ENCODE data around the gene POU1F1.
"Not testable (repeated sequence)": the region's sequence is repeated elsewhere in the genome, so short reads cannot be mapped to it uniquely, and the experiment has no call there.

POU1F1 gene

GRCh38 chr3:87276484-87276883, at the start of gene POU1F1:
Gene POU1F1 (minus strand): TSS chr3:87276584. CDS start chr3:87276462, 122 bp downstream.
- no peak within 1 kb of the TSS for H3K9ac ChIP-seq (ENCODE audit: low read length)
- H3K9me3 ChIP-seq (ENCODE audit: control insufficient read depth, low read length): no peaks in the 10 kb centered on the region
- H3K4me3 ChIP-seq (ENCODE audit: low read length): no peak within 1 kb of the TSS
- no peaks in the 10 kb centered on the region for H3K4me1 ChIP-seq (ENCODE audit: control insufficient read depth, insufficient read depth, low read length)
- no peaks in the 10 kb centered on the region for H3K36me3 ChIP-seq (ENCODE audit: control insufficient read depth, insufficient read depth, low read length)
- H3K27me3 ChIP-seq (ENCODE audit: control insufficient read depth, insufficient read depth, low read length): no peaks in the 10 kb centered on the region

GRCh38 chr3:87324609-87325008, 48.2 kb upstream of the POU1F1 start:
- H3K9me3 ChIP-seq (ENCODE audit: control insufficient read depth, low read length): no peaks in the 10 kb centered on the region
- H3K4me3 ChIP-seq (ENCODE audit: low read length): no peak overlapping the region
- H3K9ac ChIP-seq (ENCODE audit: low read length): no peak overlapping the region
- no peaks in the 10 kb centered on the region for H3K27me3 ChIP-seq (ENCODE audit: control insufficient read depth, insufficient read depth, low read length)
- no peaks in the 10 kb centered on the region for H3K4me1 ChIP-seq (ENCODE audit: control insufficient read depth, insufficient read depth, low read length)
- H3K36me3 ChIP-seq (ENCODE audit: control insufficient read depth, insufficient read depth, low read length): no peaks in the 10 kb centered on the region

- no peak overlapping the region for H3K4me3 ChIP-seq (ENCODE audit: low read length)
- H3K9ac ChIP-seq (ENCODE audit: low read length): no peak overlapping the region
- no peaks in the 10 kb centered on the region for H3K9me3 ChIP-seq (ENCODE audit: control insufficient read depth, low read length)
- no peaks in the 10 kb centered on the region for H3K36me3 ChIP-seq (ENCODE audit: control insufficient read depth, insufficient read depth, low read length)
- H3K4me1 ChIP-seq (ENCODE audit: control insufficient read depth, insufficient read depth, low read length): no peaks in the 10 kb centered on the region
- no peaks in the 10 kb centered on the region for H3K27me3 ChIP-seq (ENCODE audit: control insufficient read depth, insufficient read depth, low read length)
These were observed 44.6 kb upstream of the POU1F1 start for GRCh38 chr3:87320756-87321626.

GRCh38 chr3:87318617-87319021, 42.2 kb upstream of the POU1F1 start:
- Histone ChIP-seq H3K9ac (ENCODE audit: low read length) (no peak overlapping the region), H3K4me1 (ENCODE audit: control insufficient read depth, insufficient read depth, low read length) (no peaks in the 10 kb centered on the region), H3K9me3 (ENCODE audit: control insufficient read depth, low read length) (no peaks in the 10 kb centered on the region), H3K4me3 (ENCODE audit: low read length) (no peak overlapping the region), H3K36me3 (ENCODE audit: control insufficient read depth, insufficient read depth, low read length) (no peaks in the 10 kb centered on the region), H3K27me3 (ENCODE audit: control insufficient read depth, insufficient read depth, low read length) (no peaks in the 10 kb centered on the region)

GRCh38 chr3:87317779-87318178, 41.4 kb upstream of the POU1F1 start:
- H3K27me3 ChIP-seq (ENCODE audit: control insufficient read depth, insufficient read depth, low read length): no peaks in the 10 kb centered on the region
- H3K9me3 ChIP-seq (ENCODE audit: control insufficient read depth, low read length): no peaks in the 10 kb centered on the region
- H3K4me3 ChIP-seq (ENCODE audit: low read length): no peak overlapping the region
- H3K4me1 ChIP-seq (ENCODE audit: control insufficient read depth, insufficient read depth, low read length): no peaks in the 10 kb centered on the region
- H3K9ac ChIP-seq (ENCODE audit: low read length): no peak overlapping the region
- H3K36me3 ChIP-seq (ENCODE audit: control insufficient read depth, insufficient read depth, low read length): no peaks in the 10 kb centered on the region

- H3K4me3 ChIP-seq (ENCODE audit: low read length): no peak overlapping the region
- H3K27me3 ChIP-seq (ENCODE audit: control insufficient read depth, insufficient read depth, low read length): no peaks in the 10 kb centered on the region
- no peak overlapping the region for H3K9ac ChIP-seq (ENCODE audit: low read length)
- no peaks in the 10 kb centered on the region for H3K36me3 ChIP-seq (ENCODE audit: control insufficient read depth, insufficient read depth, low read length)
- H3K4me1 ChIP-seq (ENCODE audit: control insufficient read depth, insufficient read depth, low read length): no peaks in the 10 kb centered on the region
- no peaks in the 10 kb centered on the region for H3K9me3 ChIP-seq (ENCODE audit: control insufficient read depth, low read length)
These were observed 37.3 kb upstream of the POU1F1 start for GRCh38 chr3:87313641-87314040.

- Histone ChIP-seq H3K9ac (ENCODE audit: low read length) (no peak overlapping the region), H3K4me3 (ENCODE audit: low read length) (no peak overlapping the region), H3K36me3 (ENCODE audit: control insufficient read depth, insufficient read depth, low read length) (no peaks in the 10 kb centered on the region), H3K27me3 (ENCODE audit: control insufficient read depth, insufficient read depth, low read length) (no peaks in the 10 kb centered on the region), H3K9me3 (ENCODE audit: control insufficient read depth, low read length) (no peaks in the 10 kb centered on the region), H3K4me1 (ENCODE audit: control insufficient read depth, insufficient read depth, low read length) (no peaks in the 10 kb centered on the region)
These were observed 34.9 kb upstream of the POU1F1 start for GRCh38 chr3:87311309-87311708.

GRCh38 chr3:87309601-87310000, 33.2 kb upstream of the POU1F1 start:
- no peaks in the 10 kb centered on the region for H3K27me3 ChIP-seq (ENCODE audit: control insufficient read depth, insufficient read depth, low read length)
- H3K4me3 ChIP-seq (ENCODE audit: low read length): no peak overlapping the region
- H3K4me1 ChIP-seq (ENCODE audit: control insufficient read depth, insufficient read depth, low read length): no peaks in the 10 kb centered on the region
- H3K9me3 ChIP-seq (ENCODE audit: control insufficient read depth, low read length): no peaks in the 10 kb centered on the region
- no peaks in the 10 kb centered on the region for H3K36me3 ChIP-seq (ENCODE audit: control insufficient read depth, insufficient read depth, low read length)
- H3K9ac ChIP-seq (ENCODE audit: low read length): no peak overlapping the region

- H3K9me3 ChIP-seq (ENCODE audit: control insufficient read depth, low read length): no peaks in the 10 kb centered on the region
- H3K27me3 ChIP-seq (ENCODE audit: control insufficient read depth, insufficient read depth, low read length): no peaks in the 10 kb centered on the region
- no peak overlapping the region for H3K4me3 ChIP-seq (ENCODE audit: low read length)
- no peak overlapping the region for H3K9ac ChIP-seq (ENCODE audit: low read length)
- H3K4me1 ChIP-seq (ENCODE audit: control insufficient read depth, insufficient read depth, low read length): no peaks in the 10 kb centered on the region
- H3K36me3 ChIP-seq (ENCODE audit: control insufficient read depth, insufficient read depth, low read length): no peaks in the 10 kb centered on the region
These were observed 31.4 kb upstream of the POU1F1 start for GRCh38 chr3:87307805-87308204.

GRCh38 chr3:87305517-87305916, 29.1 kb upstream of the POU1F1 start:
- H3K4me1 ChIP-seq (ENCODE audit: control insufficient read depth, insufficient read depth, low read length): no peaks in the 10 kb centered on the region
- H3K9me3 ChIP-seq (ENCODE audit: control insufficient read depth, low read length): no peaks in the 10 kb centered on the region
- H3K27me3 ChIP-seq (ENCODE audit: control insufficient read depth, insufficient read depth, low read length): no peaks in the 10 kb centered on the region
- no peak overlapping the region for H3K9ac ChIP-seq (ENCODE audit: low read length)
- H3K36me3 ChIP-seq (ENCODE audit: control insufficient read depth, insufficient read depth, low read length): no peaks in the 10 kb centered on the region
- no peak overlapping the region for H3K4me3 ChIP-seq (ENCODE audit: low read length)

- not testable (repeated sequence) for H3K9ac ChIP-seq (ENCODE audit: low read length); H3K27me3 ChIP-seq (ENCODE audit: control insufficient read depth, insufficient read depth, low read length); H3K4me1 ChIP-seq (ENCODE audit: control insufficient read depth, insufficient read depth, low read length)
These were observed 28.6 kb upstream of the POU1F1 start for GRCh38 chr3:87305031-87305430.

GRCh38 chr3:87298111-87298718, 21.8 kb upstream of the POU1F1 start:
- H3K9ac ChIP-seq (ENCODE audit: low read length): no peak overlapping the region
- H3K4me3 ChIP-seq (ENCODE audit: low read length): no peak overlapping the region
- H3K4me1 ChIP-seq (ENCODE audit: control insufficient read depth, insufficient read depth, low read length): no peaks in the 10 kb centered on the region
- no peaks in the 10 kb centered on the region for H3K27me3 ChIP-seq (ENCODE audit: control insufficient read depth, insufficient read depth, low read length)
- H3K9me3 ChIP-seq (ENCODE audit: control insufficient read depth, low read length): no peaks in the 10 kb centered on the region
- H3K36me3 ChIP-seq (ENCODE audit: control insufficient read depth, insufficient read depth, low read length): no peaks in the 10 kb centered on the region

More at GRCh38 chr3:87305031-87305430, 28.6 kb upstream of the POU1F1 start:
- H3K4me3 ChIP-seq (ENCODE audit: low read length); H3K36me3 ChIP-seq (ENCODE audit: control insufficient read depth, insufficient read depth, low read length); H3K9me3 ChIP-seq (ENCODE audit: control insufficient read depth, low read length): not testable (repeated sequence)

All from mucosa of stomach (tissue), 1 donor.